Sigmoid colon (tissue), 4 donors: ENCODE measurements around the gene SLIT3.

Experiments used
- CTCF ChIP-seq, 4 experiments: fragments of 450-650 bp in 3 of 4; fragments of 200-600 bp in 1 of 4; IDR thresholded peaks; one replicate each; pipeline ENCODE4 v1.5.1; 2016 to 2019; ENCODE audit warnings: antibody characterized with exemption in 4 of 4, mild to moderate bottlenecking in 3 of 4, moderate library complexity in 2 of 4
- EP300 ChIP-seq, 4 donors: sonication (generic); formaldehyde crosslinking; IDR thresholded peaks; one replicate each; pipeline ENCODE4 v1.6.1; 2017; ENCODE audit warnings: antibody characterized with exemption in 4 of 4
- POLR2AphosphoS5 ChIP-seq, 4 donors: sonication (generic); formaldehyde crosslinking; IDR thresholded peaks; one replicate each; pipeline ENCODE4 v1.6.1; 2017; ENCODE audit warnings: antibody characterized with exemption in 4 of 4

DNA sequence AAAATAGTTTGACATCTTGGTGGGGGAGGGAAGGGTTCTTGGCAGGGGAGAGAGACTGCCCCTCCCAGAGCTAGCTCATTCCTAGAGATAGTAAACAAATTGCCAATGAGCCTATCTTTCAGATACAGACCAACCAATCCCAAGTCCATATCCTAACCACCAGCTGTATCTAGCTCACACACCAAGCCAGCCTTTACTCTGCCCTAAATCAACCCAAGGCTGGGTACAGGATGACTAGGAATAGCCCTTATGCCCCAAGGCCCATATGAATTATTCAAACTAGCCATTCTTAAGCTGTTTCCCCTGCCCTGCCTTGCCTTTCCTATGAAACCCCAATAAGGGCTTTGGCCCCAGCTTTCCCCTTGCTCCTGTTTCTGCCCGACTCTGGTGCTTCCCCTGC, 440.4 kb downstream of the SLIT3 start:
- no peak for TF ChIP-seq CTCF (IDR thresholded peaks at IDR 0.05)
- TF ChIP-seq POLR2AphosphoS5 (IDR thresholded peaks at IDR 0.05) = no peak
- TF ChIP-seq EP300 (IDR thresholded peaks at IDR 0.05) = no peak
